ENCODE measurements around the gene KIF24.

GRCh38 chr9:34377404-34377746 is 48.3 kb upstream of the KIF24 start:
- TF ChIP-seq CTCF (IDR thresholded peaks at IDR 0.05) (no peak), POLR2AphosphoS5 (IDR thresholded peaks at IDR 0.05) (no peak)
